Subcutaneous abdominal adipose tissue (tissue), 5 donors: Measurements from ENCODE around the gene NOC4L.

Source experiments
- H3K27ac ChIP-seq: one replicate; pipeline ENCODE4 v1.7.0; 2013; ENCODE audit warnings: low read depth, mild to moderate bottlenecking, inconsistent platforms, low read length, moderate library complexity
- H3K27me3 ChIP-seq, 5 donors: one replicate each; pipeline ENCODE4 v1.7.0; 2013; ENCODE audit warnings: low read length in 5 of 5, inconsistent platforms in 1 of 5; ENCODE audit not compliant: control insufficient read depth in 5 of 5, insufficient read depth in 4 of 5
- H3K36me3 ChIP-seq, 5 donors: one replicate each; pipeline ENCODE4 v1.7.0; 2013; ENCODE audit warnings: low read length in 5 of 5; ENCODE audit not compliant: control insufficient read depth in 5 of 5, insufficient read depth in 5 of 5
- H3K4me1 ChIP-seq, 5 donors: one replicate each; pipeline ENCODE4 v1.7.0; 2013; ENCODE audit warnings: low read length in 5 of 5, mild to moderate bottlenecking in 3 of 5, moderate library complexity in 1 of 5; ENCODE audit not compliant: control insufficient read depth in 5 of 5, insufficient read depth in 5 of 5
- H3K4me3 ChIP-seq, 5 donors: one replicate each; pipeline ENCODE4 v1.7.0; 2013; ENCODE audit warnings: low read length in 5 of 5, low read depth in 1 of 5
- H3K9ac ChIP-seq, 5 donors: one replicate each; pipeline ENCODE4 v1.7.0; 2013; ENCODE audit warnings: low read length in 5 of 5, mild to moderate bottlenecking in 4 of 5, moderate library complexity in 3 of 5
- H3K9me3 ChIP-seq, 5 donors: one replicate each; pipeline ENCODE4 v1.7.0; 2013; ENCODE audit warnings: low read length in 5 of 5; ENCODE audit not compliant: control insufficient read depth in 5 of 5
- donor health status: healthy.
- donor health status: healthy.
- donor health status: healthy.
- donor health status: healthy.
- donor health status: healthy.

Gene NOC4L

GRCh38 chr12:132174015-132174838 is 30.0 kb downstream of the NOC4L start:
- Histone ChIP-seq H3K9me3 (no peaks in the 10 kb centered on the region), H3K36me3 (no peaks in the 10 kb centered on the region), H3K27ac (no peak overlapping the region), H3K4me3 (no peak overlapping the region), H3K9ac (no peak overlapping the region), H3K27me3 (peaks cover 47 to 73% (median 68%) of the 10 kb centered on the region in 5 donors), H3K4me1 (no peaks in the 10 kb centered on the region)

DNA sequence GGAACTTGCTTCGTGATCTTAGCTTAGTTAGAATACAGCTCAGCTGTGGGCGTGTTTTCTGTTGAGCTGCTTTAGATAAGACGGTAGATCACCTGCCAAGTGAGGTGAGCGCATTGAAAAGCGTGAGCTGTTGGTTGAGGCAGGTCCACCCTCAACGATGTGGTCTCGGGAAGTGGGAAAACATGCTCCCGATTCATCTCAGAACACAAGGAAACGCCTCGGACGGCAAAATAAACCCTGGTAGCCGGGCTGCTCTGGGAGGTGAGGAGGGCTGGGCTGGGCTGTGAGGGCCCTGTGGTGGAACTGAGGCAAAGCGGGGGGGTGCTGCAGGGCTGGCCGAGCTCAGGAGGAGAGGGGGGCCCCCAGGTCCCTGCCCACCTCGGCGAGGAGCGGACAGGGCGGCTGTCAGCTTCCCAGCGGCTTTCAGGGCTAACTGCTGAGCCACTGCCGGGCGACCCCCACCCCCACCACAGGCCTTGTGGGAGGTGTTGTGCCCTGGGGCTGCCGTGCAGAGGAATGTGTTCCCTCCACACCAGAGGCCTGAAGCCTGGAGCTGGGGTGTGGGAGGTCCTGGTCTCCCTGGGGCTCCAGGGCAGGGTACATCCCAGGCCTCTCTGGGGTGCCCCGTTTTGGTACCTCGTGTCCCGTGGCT is 30.7 kb downstream of the NOC4L start:
- Histone ChIP-seq H3K36me3 (no peaks in the 10 kb centered on the region), H3K27me3 (peaks cover 49 to 76% (median 72%) of the 10 kb centered on the region in 5 donors), H3K4me3 (no peak overlapping the region), H3K4me1 (no peaks in the 10 kb centered on the region), H3K9me3 (no peaks in the 10 kb centered on the region), H3K27ac (no peak overlapping the region), H3K9ac (no peak overlapping the region)

DNA sequence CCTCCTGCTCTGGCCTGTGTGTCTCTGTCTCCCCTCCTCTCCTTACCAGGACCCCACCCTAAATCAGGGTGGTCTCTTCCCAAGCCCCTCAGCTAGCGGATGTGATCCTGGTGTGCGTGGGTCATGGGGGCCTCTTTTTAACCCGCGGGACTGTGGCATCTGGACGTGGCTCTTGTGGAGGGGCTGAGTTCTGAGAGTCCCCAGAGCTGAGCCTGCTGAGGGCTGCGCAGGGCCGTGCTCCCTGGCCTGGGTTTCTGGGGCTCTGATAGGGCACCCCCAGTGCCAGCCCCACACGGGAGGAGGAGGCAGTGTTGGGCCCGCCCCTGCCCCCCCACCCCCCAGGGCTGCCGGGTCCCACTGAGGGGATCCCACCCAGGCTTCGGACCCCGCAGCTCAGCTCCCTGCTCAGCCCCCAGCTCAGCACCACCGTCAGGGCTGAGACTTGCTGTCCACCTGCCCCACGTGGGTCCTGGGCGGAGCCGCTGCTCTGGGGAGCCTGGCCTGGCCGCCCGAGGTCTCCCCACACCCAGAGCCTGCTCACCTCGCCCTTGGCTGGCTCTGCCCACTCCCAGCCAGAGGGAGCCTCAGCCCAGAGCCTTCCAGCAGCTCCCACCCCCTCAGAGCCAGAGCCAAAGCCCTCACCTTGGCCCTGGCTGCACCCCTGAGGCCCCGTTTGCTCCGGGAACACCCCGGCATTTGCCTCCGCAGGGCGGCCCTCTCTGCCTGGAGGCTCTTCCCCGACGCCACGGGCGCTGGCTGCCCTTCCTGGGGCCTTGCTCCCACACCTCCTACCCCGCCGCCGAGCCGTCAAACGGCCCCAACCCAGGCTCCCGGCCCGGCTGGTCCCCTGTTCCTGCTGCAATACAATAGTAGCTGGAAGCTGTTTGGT is 31.5 kb downstream of the NOC4L start:
- H3K27me3 ChIP-seq: peaks cover 45 to 74% (median 68%) of the 10 kb centered on the region in 5 donors
- no peak overlapping the region for H3K9ac ChIP-seq
- H3K9me3 ChIP-seq: no peaks in the 10 kb centered on the region
- H3K27ac ChIP-seq: no peak overlapping the region
- no peaks in the 10 kb centered on the region for H3K4me1 ChIP-seq
- H3K36me3 ChIP-seq: no peaks in the 10 kb centered on the region
- H3K4me3 ChIP-seq: no peak overlapping the region

- H3K9ac ChIP-seq: no peak overlapping the region
- H3K4me1 ChIP-seq: no peaks in the 10 kb centered on the region
- H3K9me3 ChIP-seq: no peaks in the 10 kb centered on the region
- no peak overlapping the region for H3K27ac ChIP-seq
- no peaks in the 10 kb centered on the region for H3K36me3 ChIP-seq
- H3K4me3 ChIP-seq: no peak overlapping the region
- H3K27me3 ChIP-seq: peaks cover 41 to 78% (median 70%) of the 10 kb centered on the region in 5 donors
Observed at GRCh38 chr12:132176385-132176919, 32.2 kb downstream of the NOC4L start.

GRCh38 chr12:132176920-132177551 is 32.8 kb downstream of the NOC4L start:
- Histone ChIP-seq H3K36me3 (no peaks in the 10 kb centered on the region), H3K27me3 (peaks cover 36 to 72% (median 67%) of the 10 kb centered on the region in 5 donors), H3K4me3 (no peak overlapping the region), H3K4me1 (no peaks in the 10 kb centered on the region), H3K27ac (no peak overlapping the region), H3K9me3 (no peaks in the 10 kb centered on the region), H3K9ac (no peak overlapping the region)

DNA sequence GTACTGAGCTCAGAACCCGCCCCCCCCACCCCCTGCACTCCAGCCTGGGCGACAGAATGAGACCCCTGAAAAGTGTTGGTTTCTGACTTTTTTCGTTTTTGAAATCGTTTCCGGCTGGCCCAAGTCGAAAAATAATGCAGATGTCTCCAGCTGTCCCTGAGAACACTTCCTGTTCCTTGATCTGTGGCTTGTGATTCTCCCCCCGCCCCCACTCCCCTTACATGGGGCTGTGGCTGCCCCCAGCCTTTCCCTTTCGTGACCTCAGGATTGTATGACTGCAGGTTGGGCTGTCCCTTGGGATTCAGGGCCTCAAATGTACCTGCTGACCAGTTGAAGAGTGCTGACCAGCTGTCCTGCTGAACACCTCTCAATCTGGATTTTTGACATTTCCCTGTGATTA is 34.1 kb downstream of the NOC4L start:
- no peak overlapping the region for H3K4me3 ChIP-seq
- H3K9me3 ChIP-seq: peaks cover 0 to 10% (median 4%) of the 10 kb centered on the region in 5 donors
- peaks cover 30 to 62% (median 56%) of the 10 kb centered on the region in 5 donors for H3K27me3 ChIP-seq
- no peaks in the 10 kb centered on the region for H3K36me3 ChIP-seq
- no peak overlapping the region for H3K27ac ChIP-seq
- no peaks in the 10 kb centered on the region for H3K4me1 ChIP-seq
- no peak overlapping the region for H3K9ac ChIP-seq

DNA sequence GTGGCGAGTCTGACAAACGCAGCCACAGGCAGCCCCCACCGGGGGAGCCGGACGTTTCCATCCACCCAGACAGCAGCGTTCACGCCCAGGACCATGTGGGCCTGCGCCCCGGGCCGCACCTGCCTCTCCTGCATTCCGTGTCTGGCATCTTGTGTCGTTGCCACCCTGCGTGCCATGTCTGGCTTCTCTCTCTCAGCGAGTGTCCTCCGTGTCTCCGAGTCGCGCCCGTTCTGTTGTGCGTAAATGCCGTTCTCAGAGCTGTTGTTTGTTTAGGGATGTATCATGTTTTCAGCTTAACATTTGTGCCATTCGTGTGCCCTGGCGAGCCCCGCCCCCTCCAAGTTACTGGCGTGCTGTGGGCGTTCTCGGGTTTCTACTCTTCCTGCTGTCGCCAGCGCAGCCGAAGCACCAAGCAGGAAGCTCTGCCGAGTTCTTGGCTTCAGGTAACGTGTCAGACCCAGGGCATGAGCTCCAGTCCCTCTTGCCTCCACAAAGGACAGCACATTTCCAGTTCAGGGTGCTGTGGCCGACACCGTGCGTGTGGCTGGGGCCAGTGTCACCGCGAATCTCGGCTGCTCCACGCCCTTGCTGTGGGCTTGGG is 34.6 kb downstream of the NOC4L start:
- H3K27me3 ChIP-seq: peaks cover 24 to 59% (median 50%) of the 10 kb centered on the region in 5 donors
- H3K27ac ChIP-seq: no peak overlapping the region
- H3K4me1 ChIP-seq: no peaks in the 10 kb centered on the region
- H3K4me3 ChIP-seq: no peak overlapping the region
- H3K9ac ChIP-seq: no peak overlapping the region
- no peaks in the 10 kb centered on the region for H3K36me3 ChIP-seq
- H3K9me3 ChIP-seq: peaks cover 0 to 10% (median 4%) of the 10 kb centered on the region in 5 donors

GRCh38 chr12:132179431-132180362 is 35.4 kb downstream of the NOC4L start:
- H3K27ac ChIP-seq: no peak overlapping the region
- peaks cover 0 to 13% (median 4%) of the 10 kb centered on the region in 5 donors for H3K9me3 ChIP-seq
- H3K9ac ChIP-seq: no peak overlapping the region
- no peaks in the 10 kb centered on the region for H3K36me3 ChIP-seq
- no peak overlapping the region for H3K4me3 ChIP-seq
- no peaks in the 10 kb centered on the region for H3K4me1 ChIP-seq
- peaks cover 23 to 52% (median 42%) of the 10 kb centered on the region in 5 donors for H3K27me3 ChIP-seq
